SK-N-SH (cell line): ENCODE results near the gene KCNIP4.

Experiments used
- EP300 ChIP-seq, 2 experiments: IDR thresholded peaks; 2 replicates each; pipeline versions ENCODE4 v1.4.0 to v1.6.1; 2012; ENCODE audit warnings: borderline replicate concordance in 1 of 2, low read depth in 1 of 2, low read length in 1 of 2
- MAX ChIP-seq: IDR thresholded peaks from 2 replicates; pipeline ENCODE4 v1.4.0; 2012; ENCODE audit warnings: low read depth
- NRF1 ChIP-seq: IDR thresholded peaks from 2 replicates; pipeline ENCODE4 v1.6.1; 2012; ENCODE audit warnings: low read depth, mild to moderate bottlenecking, low read length
- POLR2AphosphoS5 ChIP-seq: IDR thresholded peaks from 2 replicates; pipeline ENCODE4 v1.6.1; 2012; ENCODE audit warnings: low read depth, low read length
- RAD21 ChIP-seq: IDR thresholded peaks from 2 replicates; pipeline ENCODE4 v1.6.1; 2012; ENCODE audit warnings: mild to moderate bottlenecking, low read length
- RFX5 ChIP-seq: IDR thresholded peaks from 2 replicates; pipeline ENCODE4 v1.6.1; 2012; ENCODE audit warnings: mild to moderate bottlenecking, improper control_type of control experiment, low read length
- USF2 ChIP-seq: fragments of 150-350 bp; IDR thresholded peaks from 2 replicates; pipeline ENCODE4 v1.6.1; 2017; ENCODE audit warnings: antibody characterized with exemption, low read length, low read depth, borderline replicate concordance
- TF ChIP-seq, protein P1 (sequence below): fragments of 200-600 bp; sonication (generic); IDR thresholded peaks from 2 replicates; pipeline ENCODE4 v1.6.1; 2017; ENCODE audit warnings: antibody characterized with exemption, mild to moderate bottlenecking, moderate library complexity

DNA sequence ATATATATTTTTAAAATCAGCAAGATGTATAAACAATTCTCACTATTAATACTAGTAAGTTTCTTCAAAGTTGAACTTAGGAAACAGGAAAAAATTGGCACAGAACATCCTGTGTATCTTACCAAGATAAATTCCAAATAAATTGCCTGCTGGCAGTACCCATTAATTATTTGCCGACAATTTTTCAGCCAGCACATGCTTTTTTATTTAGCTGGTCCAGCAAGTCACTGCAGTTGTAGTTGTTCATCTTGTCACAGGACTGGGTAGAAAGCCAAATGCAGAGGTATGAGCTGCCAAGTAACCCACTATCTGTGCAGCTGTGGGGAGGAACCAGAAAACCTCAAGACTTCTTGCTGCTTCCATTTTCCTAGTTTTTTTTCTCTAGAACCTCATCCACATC, 1134.9 kb downstream of the KCNIP4 start:
- TF ChIP-seq POLR2AphosphoS5 = no peak
- TF ChIP-seq, protein P1, sequence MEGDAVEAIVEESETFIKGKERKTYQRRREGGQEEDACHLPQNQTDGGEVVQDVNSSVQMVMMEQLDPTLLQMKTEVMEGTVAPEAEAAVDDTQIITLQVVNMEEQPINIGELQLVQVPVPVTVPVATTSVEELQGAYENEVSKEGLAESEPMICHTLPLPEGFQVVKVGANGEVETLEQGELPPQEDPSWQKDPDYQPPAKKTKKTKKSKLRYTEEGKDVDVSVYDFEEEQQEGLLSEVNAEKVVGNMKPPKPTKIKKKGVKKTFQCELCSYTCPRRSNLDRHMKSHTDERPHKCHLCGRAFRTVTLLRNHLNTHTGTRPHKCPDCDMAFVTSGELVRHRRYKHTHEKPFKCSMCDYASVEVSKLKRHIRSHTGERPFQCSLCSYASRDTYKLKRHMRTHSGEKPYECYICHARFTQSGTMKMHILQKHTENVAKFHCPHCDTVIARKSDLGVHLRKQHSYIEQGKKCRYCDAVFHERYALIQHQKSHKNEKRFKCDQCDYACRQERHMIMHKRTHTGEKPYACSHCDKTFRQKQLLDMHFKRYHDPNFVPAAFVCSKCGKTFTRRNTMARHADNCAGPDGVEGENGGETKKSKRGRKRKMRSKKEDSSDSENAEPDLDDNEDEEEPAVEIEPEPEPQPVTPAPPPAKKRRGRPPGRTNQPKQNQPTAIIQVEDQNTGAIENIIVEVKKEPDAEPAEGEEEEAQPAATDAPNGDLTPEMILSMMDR = no peak
- TF ChIP-seq RFX5 = no peak
- TF ChIP-seq MAX = no peak
- TF ChIP-seq RAD21 = no peak
- no peak for TF ChIP-seq NRF1
- no peak for TF ChIP-seq USF2
- TF ChIP-seq EP300 (IDR thresholded peaks at IDR 0.05; ENCODE audit: borderline replicate concordance in 1 of 2, low read depth in 1 of 2, low read length in 1 of 2) = no peak
